ENCODE data around the gene ELAVL4.
"Not testable (repeated sequence)": the region's sequence is repeated elsewhere in the genome, so short reads cannot be mapped to it uniquely, and the experiment has no call there.

Gene ELAVL4

DNA sequence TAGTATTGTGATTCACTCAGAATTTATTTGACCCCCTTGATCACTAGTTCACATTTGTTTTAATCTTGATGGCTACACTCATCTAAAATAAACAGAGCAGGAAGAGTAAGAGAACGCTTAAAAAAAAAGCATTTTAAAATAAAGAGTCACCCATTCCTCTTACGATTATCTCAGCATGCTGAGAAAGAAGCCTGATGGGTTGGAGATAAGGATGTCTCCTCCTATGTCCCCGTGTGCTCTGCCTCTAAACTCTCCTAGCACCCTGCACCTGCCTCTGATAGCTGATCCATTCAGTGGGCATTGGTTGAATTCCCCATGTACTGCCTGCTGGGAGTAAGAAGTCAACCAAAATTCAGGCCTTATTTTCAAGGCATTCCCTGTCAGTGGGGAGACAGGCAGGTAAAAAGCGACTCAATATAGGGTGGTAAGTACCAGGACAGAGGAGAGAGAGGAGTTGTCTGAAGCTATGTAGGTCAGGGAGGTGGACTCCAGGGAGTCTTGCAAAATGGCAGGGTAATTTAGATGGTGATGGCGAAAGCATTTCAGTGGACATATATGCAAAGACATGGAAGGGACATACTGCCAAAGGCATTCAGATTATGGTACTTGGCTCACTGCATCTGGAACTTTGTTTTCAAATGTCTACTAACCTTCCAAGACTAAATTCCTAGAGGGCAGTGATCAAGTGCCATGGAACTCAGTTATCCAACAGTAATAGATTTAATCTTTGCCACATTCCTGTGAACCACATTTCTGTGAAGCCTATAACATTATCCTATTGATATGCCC is 18.4 kb downstream of the ELAVL4 start:
- DNase-seq, result no peak

DNA sequence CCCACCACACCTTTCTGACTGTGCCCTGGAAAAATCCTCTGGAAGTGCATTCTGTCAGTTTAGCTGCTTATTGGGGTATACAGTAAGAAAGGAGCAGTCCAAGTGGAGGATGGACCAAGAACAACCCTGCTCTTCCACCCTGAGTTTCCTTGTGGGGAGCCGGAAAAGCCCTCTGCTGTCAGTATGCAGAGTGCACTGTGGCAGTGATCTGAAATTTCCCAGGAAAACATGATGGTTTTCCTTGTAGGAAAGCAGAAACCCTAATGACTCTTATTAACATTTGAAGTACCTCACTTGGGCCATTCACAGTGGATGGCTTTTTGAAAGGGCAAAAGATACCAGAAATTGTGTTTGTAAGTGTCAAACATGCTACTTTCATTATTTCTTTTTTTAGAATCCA is 20.5 kb downstream of the ELAVL4 start:
- no peak for DNase-seq

DNA sequence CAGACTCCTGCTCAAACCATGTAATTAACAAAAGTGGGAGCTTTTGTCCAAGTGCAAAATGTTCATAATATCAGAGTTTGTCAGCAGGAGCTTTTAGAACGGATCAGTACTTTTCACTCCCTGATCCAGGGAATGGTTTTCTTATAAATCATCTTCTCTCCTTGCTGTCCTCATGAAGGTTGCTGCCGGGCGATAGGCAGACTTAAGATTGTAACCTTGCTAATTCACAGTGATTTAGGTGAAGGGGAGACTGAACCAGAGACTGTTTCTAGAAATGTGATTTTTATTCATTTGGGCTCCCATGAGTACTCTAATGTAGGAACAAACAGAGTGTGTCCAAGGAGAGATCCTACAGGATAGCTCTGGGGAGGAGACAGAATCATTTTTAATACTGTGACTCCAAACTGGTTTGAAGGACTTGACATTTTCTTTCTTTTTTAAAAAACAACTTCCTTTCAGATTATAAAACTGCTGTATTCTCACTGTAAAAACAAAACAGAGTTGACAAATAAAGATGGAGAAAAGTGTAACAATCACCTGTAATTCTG is 23.7 kb downstream of the ELAVL4 start:
- DNase-seq, result no peak

DNA sequence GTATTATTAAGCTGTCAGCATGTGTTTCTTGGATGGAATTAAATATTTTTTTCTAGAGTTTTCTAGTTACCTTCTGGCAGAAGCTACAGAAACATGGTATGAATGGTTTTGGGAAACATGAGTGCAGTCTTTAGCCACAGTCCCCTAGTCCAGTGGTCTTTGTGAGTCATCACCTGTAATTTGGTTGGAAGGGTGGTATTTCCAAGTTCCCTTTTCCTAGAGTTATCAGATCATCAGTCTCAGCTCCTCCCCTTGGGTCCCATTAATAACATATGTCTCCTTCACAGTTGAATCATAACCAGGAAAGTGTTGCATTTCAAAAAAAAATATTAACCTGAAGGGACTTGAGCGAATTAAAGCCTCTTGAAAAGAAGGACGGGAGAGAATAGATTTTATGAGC is 27.0 kb downstream of the ELAVL4 start:
- DNase-seq, result no peak

DNA sequence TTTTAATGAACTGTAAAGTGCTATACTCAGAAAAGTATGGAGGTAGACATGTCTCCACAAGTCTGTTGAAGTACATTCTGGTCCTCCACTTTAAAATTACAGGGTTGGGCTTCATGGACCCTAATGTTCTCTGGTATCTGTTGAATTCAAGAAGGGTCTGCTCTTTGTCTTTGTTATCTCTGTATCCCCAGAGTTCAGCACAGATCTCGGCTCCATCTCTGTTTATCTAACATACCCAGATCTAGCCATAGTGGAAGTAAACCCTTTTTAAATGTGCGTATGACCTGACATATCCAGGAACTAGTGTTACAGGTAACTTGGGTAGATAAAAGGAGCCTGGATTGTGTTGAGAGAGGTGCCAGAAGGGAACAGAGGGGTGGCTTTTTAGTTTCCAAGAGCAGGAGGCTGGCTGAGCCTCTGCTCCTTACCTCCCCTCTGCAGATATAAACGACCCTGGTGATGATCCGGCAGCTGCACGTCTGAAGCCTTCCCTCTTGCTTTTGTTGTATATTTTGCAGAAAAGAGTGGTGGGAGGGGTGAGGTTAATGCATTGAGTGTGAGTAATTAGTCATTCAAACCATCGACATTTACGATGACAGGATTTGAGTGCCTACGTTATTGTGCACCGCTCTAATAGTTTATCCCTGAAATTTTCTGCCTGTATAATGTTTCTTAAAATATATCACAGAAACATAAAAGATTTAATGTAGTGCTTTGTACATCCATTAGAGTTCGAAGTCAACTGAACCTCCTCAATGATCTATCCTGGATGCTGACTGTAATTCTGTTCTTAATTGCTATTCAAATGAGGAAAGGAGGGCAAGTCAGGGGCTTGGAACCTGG is 30.8 kb downstream of the ELAVL4 start:
- no peak for DNase-seq

DNA sequence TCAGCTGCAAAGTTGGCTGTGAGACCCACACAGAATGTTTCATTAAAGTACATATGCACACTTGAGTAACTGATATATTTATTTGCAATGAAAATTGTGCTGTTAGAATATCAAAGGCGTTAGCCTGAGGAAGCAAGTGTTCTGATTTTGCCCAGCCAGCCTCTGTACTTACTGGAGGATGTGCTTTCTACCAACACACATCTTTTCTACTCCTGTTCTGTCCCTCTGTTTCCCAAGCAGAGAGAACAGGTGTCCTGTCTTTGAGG is 31.4 kb downstream of the ELAVL4 start:
- no peak for DNase-seq

DNA sequence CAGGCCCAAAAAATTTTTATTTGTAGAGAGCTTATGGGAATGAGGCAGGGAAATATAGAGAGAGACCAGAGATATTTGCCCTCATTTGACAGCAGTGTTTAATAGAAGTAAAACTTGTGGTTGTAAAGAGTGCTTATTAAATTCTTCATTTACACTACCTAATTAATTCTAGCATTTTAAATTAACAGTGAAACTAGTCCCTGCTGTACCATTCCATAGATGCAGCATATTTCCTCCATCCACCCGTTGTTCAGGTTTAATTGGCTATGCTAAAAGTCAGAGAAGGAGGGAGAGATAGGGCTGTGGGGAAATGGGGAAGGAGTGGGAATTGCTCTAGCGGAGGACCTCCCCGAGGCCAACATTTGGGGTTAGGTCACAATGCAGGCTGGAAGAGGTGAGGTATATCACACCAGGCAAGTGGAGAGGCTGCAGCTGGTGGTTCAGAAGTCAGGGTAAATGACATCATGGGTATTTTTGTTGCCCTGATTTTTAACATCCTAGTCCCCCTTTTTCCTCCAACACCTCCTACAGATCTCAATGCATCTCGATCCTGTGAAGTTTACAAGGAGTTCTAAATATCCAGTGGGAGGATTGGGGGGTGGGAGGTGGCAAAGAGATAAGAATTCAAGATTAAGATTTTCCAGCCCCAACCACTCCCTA is 38.6 kb downstream of the ELAVL4 start:
- DNase-seq, result no peak

DNA sequence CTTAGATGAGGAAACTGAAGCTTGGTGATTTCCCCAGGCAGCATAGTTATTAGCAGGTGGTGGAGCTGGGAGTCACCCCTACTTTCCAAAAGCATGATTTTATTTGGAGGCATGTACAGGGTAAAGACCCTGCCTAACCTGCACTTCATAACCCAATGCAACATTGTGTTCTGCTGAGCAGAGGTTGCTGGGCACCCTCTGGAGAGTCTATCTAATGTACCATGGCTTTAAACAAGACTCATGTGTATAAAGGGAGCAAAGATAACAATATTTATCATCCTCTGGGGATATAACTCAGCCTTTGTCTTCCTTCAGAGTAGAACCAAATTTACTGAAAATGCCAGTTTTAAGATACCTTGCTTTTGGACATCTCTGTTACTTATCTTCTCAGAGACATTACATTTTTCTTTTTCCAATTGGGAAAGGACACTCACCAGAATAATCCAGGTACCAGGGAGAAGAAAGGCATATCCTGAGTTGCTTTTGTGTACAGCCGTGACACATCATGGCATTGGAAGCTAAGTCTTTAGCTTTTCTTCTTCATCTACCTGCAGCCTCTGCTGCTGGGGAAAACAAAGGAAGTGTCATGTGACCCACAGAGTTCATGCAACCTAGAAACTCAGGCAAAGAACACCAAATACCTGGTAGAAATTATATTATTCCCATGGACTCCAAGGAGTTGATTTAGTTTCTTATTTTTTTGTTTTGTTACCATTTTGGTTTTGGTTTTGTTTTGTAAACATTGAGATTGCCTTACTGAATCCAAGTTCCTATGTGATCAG is 39.6 kb downstream of the ELAVL4 start:
- no peak for DNase-seq

DNA sequence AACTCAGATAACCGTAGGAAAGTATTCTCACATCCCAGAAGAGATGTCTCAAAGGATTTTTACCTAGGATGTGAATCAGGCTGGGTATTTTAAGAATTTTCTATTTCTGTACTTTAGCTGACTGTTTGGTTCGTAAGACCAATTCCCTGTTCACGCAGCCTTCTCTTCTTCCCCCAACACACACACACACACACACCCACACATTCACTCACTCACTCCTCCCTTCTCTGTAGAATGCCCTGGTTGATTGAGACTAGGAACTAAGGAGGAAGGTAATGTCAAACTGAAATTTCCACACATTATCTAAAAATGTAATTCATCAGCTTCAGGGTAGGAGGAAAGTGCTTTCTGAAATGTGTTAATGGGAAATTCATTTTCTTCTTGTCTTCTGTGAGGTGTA is 43.5 kb downstream of the ELAVL4 start:
- DNase-seq, result no peak

DNA sequence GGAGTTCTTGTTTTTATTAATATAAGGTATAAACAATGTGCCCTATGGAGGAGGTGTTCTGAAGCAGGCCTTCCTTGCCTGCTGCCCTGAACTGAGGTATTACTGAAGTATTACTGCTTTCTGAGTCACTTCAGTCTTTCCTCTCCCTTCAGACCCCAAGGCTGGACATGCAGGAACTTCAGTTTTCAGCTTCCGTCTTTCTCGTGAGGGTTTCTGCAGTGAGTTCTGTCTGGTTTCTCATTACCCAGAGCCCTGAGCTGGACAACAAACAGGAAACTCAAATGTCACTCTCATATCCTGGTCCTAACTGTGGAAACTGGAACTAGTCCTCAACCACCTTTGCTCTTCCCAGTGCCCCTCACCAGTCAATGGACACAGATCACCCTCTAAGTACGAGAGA is 46.8 kb downstream of the ELAVL4 start:
- no peak for DNase-seq

DNA sequence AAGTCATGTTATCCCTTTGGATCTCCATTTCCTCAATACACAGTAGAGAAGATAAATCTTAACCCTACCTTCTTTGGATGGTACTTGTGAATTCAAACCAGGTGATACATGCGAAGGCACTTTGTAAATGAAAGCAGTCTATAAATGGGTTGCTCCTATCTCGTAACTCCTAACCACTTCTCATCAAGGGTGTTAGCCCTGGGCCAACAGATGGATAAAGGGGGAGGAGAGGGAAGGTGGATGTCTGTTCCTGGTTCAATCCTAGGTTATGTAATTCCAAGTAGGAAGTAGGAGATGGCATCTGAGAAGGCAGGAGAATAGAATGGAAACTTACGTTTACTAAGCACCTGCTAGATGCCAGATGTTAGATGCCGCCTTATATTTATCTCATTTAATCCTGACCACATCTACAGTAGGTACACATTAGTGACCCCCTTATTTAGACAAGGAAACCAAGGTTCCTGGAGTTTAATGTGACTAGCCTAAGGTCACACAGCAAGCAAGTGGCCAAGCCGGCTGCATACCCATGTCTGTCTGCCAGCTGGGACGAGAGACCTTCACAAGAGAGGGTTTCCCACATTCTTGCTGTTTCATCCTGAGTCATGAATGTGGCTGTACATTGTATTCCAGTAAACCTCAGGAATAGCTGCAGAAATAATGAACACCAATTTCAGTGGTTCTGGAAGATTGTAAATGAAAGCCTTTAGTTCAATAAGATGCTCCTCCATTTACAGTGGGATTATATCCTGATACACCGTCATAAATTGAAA is 47.7 kb downstream of the ELAVL4 start:
- DNase-seq, result no peak

DNA sequence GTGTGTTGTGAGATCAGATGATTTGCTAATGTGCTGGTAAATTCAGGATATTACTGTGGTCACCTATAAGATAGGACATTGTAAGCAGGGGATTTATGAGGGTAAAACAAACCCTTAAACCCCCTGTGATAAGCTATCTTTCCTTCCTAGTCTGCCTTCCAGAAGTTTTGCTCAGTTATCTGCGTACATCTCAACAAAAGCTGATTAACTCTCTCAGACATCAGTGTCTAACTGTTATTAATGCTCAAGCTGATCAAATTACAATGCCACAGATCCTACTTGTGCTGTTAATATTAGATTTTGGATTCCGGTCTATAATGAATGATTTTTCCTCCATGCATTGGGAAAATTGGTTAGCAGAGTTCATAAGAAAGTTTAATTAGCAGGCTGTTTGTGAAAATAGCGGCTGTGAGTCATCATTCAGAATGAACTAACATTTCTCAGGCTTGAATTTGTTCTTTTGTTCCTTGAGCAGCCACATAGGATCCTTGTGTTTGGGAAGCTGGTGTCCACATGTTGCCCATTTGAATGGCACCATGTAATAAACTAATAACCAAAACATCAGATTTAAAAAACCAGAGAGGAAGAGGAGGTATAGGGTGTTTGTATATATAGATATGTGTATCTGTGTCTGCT is 48.7 kb downstream of the ELAVL4 start:
- no peak for DNase-seq

DNA sequence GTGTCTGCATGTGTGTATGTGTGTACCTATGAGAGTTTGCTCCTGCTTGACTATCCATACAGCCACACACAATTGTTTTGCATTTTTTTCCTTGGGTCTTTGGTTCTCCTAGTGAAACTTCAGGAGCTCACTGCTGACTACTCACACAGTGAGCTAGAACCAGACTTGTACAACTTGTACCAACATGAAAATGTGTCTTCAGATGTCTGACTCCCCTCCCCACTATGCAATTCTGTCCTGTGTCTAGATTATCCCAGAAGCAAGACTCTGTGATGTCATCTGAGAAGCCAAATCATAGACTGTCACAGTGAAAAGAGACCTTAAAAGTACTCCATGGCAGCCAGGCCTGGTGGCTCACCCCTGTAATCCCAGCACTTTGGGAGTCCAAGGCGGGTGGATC is 49.7 kb downstream of the ELAVL4 start:
- no peak for DNase-seq

DNA sequence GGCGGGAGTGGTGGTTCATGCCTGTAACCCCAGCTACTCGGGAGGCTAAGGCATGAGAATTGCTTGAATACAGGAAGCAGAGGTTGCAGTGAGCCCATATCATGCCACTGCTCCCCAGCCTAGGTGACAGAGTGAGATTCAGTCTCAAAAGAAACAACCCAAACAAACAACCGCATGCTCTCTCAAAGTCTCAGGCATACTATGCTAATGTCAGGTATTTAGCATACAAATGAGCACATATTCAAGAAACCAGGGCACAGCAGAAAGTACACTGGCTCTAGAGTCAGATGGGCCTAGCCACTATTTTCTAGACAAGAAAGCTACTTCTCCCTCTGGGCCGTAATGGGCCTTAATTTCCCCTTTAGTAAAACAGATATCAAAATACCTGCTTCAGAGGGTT is 55.0 kb downstream of the ELAVL4 start:
- no peak for DNase-seq

DNA sequence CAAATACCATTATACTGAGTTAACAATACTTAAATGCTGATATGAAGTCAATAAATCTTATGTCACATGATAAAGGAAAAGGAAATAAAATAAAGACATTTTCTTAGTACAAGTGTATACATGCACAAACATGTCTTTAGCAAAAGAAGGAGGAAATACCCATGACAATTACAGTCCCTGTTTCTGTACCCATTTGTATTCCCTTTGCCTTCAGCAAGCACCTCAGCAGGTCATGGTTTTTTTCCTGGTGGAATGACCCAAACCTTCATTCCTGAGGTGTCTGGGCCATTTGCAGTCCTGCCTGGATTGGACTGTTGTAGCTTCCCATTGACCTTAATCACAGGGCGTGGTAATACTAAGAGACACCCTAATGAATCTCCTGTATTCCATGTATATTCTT is 57.6 kb downstream of the ELAVL4 start:
- DNase-seq, result not testable (repeated sequence)

DNA sequence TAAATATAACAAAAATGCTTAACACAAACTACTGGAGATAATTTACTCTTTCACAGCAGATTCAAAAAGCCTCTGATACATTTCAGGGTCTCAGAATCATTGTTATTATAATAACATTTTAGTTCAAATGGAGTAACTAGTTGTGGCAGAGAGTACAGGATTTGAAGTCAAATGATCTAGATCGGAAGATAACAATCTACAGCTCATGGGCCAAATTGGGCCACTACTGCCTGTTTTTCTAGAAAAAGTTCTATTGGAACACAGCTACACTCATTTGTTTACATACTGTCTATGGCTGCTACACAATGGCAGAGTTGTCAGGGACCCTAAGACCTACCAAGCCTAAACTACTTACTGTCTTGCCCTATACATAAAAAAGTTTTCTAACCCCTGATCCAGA is 63.6 kb downstream of the ELAVL4 start:
- DNase-seq, result no peak

DNA sequence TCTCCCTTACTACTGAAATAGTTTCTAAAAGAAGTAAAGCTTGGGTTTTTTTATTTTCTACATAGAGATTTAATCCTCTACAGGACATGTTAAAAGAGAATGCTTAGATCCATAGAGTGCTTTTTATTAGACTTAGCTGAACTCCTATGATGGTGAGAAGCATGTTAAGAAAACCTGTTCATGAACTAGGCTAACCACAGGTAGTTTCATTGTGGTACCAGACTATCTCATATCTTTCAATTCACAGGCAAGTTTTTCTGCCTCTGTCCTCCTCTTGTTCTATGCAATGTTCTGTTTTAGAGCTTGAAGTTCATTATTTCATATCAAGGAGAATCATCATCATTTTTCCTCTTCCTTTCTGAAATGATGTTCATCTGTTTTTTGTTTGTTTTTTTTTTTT is 65.4 kb downstream of the ELAVL4 start:
- DNase-seq, result no peak

DNA sequence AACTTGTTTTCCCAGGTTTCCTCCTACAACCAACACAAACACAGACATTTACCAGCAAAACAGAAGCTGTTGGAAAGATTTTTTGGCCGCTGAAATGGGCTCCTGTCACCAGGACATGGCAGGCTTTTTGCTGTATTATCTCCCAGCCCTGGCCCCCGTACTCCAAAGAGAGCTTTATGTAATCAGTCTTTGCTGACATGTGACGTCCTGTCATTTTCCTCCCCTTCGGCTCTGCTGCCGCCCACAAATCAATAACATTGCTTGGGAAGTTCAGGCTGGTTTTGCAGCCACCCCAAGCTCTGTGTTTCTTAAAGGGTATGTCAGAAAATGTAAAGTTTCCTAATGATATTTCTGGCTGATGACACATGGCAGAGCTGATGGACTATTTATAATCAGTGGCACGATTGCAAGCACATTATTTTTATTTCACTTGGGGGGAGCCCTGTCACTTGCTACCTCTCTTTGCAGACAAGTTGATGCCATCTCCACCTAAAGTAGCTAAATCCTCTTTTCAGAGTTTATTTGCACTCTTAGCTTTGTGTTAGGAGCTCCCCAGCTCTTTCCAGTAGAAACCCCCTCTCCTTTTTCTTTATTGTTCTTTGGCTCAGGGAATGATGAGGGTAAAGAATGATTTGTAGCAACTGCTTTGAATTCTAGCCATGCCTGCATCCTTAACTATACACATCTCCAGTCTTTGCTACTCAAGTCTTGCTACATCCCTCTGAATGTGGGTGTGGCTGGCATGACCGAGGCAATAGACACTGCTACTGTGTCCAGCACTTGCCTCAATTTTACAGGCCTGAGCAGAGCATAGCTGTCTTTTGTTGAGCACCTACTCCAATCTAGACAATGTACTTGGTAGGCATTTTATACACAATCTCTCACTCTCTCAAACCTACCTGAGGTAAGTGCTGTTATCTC is 67.3 kb downstream of the ELAVL4 start:
- DNase-seq, result no peak

DNA sequence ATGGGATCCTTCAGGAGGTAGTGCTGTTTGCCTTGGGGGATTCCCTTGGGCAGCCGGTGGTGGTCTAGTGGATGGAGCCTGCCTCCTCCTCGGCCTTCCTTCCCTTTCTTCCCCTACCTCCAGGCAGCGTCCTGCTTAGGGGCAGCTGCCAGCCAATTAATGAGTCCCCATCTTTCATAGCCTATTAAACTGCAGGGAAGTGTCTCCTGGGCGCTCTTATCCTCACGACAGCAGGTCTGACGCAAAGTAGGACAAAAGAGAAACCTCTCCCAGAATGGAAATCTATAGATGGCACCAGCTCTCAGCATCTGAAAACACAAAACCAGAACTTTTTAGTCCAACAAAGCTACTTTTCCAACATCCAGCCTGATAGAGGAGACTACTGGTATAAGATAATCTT is 69.3 kb downstream of the ELAVL4 start:
- no peak for DNase-seq

DNA sequence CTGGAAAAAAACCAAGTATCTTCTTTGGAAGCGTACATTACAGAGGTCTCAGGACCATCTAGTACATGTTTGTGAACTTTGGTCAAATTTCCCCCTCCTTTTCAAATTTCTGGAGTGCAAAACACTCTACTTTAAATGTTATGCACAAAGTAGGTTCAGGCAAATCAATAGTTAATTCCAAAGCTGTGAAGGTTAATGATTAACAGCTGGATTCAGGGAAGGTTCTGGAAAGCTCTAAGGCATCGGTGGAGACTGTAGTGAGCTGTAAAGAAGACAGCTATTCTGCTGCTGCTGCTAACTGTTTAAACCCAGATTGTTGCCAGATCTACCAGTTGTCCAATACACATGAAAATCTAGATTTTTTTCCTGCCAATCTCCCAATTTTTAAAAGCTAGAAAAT is 70.9 kb downstream of the ELAVL4 start:
- no peak for DNase-seq

DNA sequence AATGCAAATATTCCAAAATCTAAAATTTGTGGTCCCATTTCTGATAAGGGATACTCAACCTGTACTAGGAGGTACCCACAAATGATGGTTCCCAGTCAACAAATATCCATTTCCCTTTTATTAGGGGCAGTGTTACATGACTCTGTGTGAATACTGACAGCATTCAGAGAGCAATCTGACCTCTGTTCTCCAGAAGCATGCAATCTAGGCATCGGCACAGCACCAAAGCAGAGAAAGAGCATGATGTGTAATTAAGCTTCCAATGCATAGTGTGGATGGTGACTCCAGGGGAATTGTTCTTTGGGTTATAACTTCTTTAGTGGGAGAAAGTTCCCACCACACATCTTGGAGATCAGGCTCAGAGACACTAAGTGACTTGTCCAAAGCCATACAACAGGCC is 71.6 kb downstream of the ELAVL4 start:
- DNase-seq, result no peak
